Right atrium auricular region (tissue), 2 donors: ENCODE data around the gene DNHD1. TPM values are rescaled to one million over a fixed set of nuclear protein-coding genes. Genes with fewer than 3 reads are reported as not detected.
A peak's percentile ranks its signal among the peaks of the same experiment; 100 is the strongest.

Experiments
- DNase-seq: peaks from one replicate; pipeline ENCODE4 v3.0.0-alpha.2; 2019; ENCODE audit warnings: low spot score
- H3K27ac ChIP-seq, 2 donors: fragments of 200-600 bp; sonication (generic); 1 replicate in 1 of 2; 2 replicates in 1 of 2; pipeline ENCODE4 v1.5.1; 2016 to 2019
- H3K27me3 ChIP-seq, 2 donors: fragments of 200-600 bp; sonication (generic); one replicate each; pipeline versions ENCODE4 v1.5.1 to v1.6.0; 2017 to 2019
- H3K36me3 ChIP-seq: fragments of 200-600 bp; sonication (generic); one replicate; pipeline ENCODE4 v1.5.1; 2016
- H3K4me1 ChIP-seq, 2 donors: fragments of 200-600 bp; sonication (generic); one replicate each; pipeline versions ENCODE4 v1.5.1 to v1.6.0; 2017 to 2019
- H3K4me3 ChIP-seq, 2 donors: fragments of 200-600 bp; sonication (generic); 1 replicate in 1 of 2; 2 replicates in 1 of 2; pipeline ENCODE4 v1.5.1; 2017 to 2019; ENCODE audit warnings: mild to moderate bottlenecking in 1 of 2, moderate library complexity in 1 of 2
- H3K9me3 ChIP-seq, 2 donors: fragments of 200-600 bp; sonication (generic); one replicate each; pipeline ENCODE4 v1.5.1; 2019
- total RNA-seq, 2 donors: library from RNA; depleted of rRNA; stranded (reverse); fragments of >200 nt; gene quantifications; one replicate each; pipeline ENCODE4 v1.1.0, GENCODE V29; 2016
- TF ChIP-seq, protein P1 (sequence below), 2 donors: fragments of 200-600 bp; sonication (generic); IDR thresholded peaks; one replicate each; pipeline ENCODE4 v1.5.1; 2019; ENCODE audit warnings: antibody characterized with exemption in 2 of 2

DNHD1 gene
- total RNA-seq, 2 donors from 2014 or later = 4.4 to 4.8 TPM

DNA sequence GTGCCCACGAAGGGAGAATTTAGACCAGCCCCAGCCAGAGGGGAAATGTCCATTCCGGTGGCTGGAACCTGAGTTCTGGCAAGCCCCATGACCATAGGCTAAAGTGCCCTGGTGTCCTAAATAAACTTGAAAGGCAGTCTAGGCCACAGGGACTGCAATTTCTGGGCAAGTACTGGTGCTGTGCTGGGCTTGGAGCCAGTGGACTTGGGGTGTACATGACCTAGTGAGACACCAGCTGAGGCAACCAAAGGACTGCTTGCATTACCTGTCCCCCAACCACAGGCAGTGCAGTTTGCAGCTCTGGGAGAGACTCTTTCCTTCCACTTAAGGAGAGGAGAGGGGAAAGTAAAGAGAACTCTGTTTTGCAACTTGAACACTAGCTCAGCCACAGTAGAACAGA, 82.6 kb downstream of the DNHD1 start:
- Histone ChIP-seq H3K4me1 (peaks cover 0 to 14% of the 10 kb centered on the region in 2 donors), H3K27ac (no peak overlapping the region), H3K27me3 (no peaks in the 10 kb centered on the region), H3K4me3 (no peak overlapping the region), H3K9me3 (peaks cover 5 to 26% of the 10 kb centered on the region in 2 donors), H3K36me3 (no peaks in the 10 kb centered on the region)
- TF ChIP-seq, protein P1, sequence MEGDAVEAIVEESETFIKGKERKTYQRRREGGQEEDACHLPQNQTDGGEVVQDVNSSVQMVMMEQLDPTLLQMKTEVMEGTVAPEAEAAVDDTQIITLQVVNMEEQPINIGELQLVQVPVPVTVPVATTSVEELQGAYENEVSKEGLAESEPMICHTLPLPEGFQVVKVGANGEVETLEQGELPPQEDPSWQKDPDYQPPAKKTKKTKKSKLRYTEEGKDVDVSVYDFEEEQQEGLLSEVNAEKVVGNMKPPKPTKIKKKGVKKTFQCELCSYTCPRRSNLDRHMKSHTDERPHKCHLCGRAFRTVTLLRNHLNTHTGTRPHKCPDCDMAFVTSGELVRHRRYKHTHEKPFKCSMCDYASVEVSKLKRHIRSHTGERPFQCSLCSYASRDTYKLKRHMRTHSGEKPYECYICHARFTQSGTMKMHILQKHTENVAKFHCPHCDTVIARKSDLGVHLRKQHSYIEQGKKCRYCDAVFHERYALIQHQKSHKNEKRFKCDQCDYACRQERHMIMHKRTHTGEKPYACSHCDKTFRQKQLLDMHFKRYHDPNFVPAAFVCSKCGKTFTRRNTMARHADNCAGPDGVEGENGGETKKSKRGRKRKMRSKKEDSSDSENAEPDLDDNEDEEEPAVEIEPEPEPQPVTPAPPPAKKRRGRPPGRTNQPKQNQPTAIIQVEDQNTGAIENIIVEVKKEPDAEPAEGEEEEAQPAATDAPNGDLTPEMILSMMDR (IDR thresholded peaks at IDR 0.05) = no peak
- DNase-seq = no peak

GRCh38 chr11:6583584-6583983, 86.5 kb downstream of the DNHD1 start:
- Histone ChIP-seq H3K4me1 (no peaks in the 10 kb centered on the region), H3K36me3 (no peaks in the 10 kb centered on the region), H3K27ac (no peak overlapping the region), H3K9me3 (peaks cover 5 to 27% of the 10 kb centered on the region in 2 donors), H3K27me3 (no peaks in the 10 kb centered on the region), H3K4me3 (no peak overlapping the region)
- TF ChIP-seq, protein P1 (IDR thresholded peaks at IDR 0.05) = no peak
- DNase-seq = no peak

DNA sequence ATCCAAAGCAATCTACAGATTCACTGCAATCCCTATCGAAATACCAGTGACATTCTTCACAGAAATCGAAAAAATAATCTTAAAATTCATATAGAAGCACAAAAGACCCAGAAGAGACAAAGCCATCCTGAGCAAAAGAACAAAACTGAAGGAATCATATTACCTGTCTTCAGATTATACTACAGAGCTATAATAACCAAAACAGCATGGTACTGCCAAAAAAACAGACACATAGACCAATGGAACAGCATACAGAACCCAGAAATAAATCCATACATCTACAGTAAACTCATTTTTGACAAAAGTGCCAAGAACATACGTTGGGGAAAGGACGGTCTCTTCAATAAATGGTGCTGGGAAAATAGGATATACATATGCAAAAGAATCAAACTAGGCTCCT, 87.4 kb downstream of the DNHD1 start:
- Histone ChIP-seq H3K4me1 (no peaks in the 10 kb centered on the region), H3K4me3 (no peak overlapping the region), H3K27ac (no peak overlapping the region), H3K9me3 (peaks cover 5 to 27% of the 10 kb centered on the region in 2 donors), H3K27me3 (no peaks in the 10 kb centered on the region), H3K36me3 (no peaks in the 10 kb centered on the region)
- TF ChIP-seq, protein P1 (IDR thresholded peaks at IDR 0.05) = no peak
- DNase-seq = no peak

DNA sequence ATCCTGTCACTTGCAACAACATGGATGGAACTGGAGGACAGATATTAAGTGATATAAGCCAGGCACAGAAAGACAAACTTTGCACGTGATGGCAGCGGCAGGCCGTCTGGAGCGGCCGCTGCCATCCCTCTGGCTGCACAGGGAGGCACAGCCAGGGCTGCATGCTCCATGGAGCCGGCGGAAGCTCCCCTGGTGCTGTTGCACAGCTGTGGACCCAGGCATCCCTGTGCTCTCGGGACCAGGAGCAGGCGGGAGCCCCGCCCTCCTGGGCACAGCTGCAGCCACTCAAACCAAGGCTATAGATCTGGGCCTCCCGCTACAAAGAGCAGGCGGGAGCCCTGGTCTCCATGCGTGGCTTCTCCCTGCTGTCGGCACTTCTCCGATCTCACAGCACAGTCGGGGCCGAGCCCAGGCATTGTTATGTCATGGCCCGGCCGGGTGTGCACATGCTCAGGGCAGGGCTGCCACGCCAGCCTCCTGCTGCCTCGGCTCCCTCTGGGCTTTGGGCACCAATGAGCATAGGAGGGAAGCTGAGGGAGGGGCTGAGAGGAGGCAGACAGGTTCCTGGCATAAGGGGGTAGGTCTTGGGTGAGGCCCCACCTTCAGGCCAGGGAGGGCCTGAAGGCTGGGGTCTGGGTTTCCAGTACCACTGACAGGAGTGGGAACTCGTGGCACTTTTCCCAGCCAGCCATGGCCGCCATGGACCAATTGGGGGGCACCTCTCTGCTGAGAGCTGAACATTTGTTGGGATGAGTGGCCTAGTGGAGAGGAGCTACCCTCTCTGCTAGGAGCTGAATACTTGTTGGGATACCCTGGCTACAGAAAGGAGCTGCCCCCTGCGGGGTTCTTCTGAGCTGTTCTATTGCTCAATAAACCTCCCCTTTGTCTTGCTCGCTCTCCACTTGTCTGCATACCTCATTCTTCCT, 89.6 kb downstream of the DNHD1 start:
- peaks cover 5 to 27% of the 10 kb centered on the region in 2 donors for H3K9me3 ChIP-seq
- DNase-seq = no peak
- peaks cover 4% of the 10 kb centered on the region for H3K36me3 ChIP-seq
- TF ChIP-seq, protein P1 (IDR thresholded peaks at IDR 0.05) = no peak
- H3K27me3 ChIP-seq = no peaks in the 10 kb centered on the region
- H3K4me3 ChIP-seq = peak overlapping the region in 1 of 2 donors; percentile 18
- no peak overlapping the region for H3K27ac ChIP-seq
- no peaks in the 10 kb centered on the region for H3K4me1 ChIP-seq

DNA sequence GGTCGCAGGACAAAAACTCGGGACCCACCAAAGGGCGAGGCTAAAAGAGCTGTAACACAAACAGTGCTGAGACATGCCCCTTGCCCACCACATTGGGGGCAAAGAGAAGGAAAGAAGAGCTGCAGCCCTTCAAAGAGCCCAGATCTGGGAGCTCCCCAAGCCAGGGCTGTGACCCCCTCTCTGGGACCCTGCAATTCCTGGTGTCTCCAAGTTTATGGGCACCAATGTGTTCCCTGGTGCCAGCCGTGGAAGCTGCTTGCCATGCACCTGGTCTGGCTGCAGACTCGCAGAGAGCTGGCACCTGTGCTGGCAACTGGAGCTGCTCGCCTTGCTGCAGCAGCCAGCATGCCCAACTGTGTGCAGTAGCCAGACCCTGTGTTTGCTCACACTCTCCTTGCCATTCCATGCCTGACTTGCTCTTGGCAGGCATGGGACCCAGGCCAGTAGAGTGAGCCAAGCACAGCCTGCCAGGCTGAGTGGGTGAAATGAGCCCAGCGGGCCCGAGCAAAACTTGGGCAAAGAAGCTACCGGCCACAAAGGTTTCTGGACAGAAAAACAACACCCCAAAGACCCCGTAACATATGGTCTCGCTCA, 90.4 kb downstream of the DNHD1 start:
- no peak for DNase-seq
- H3K4me1 ChIP-seq = no peaks in the 10 kb centered on the region
- peaks cover 12% of the 10 kb centered on the region for H3K36me3 ChIP-seq
- no peak overlapping the region for H3K27ac ChIP-seq
- H3K4me3 ChIP-seq = no peak overlapping the region
- TF ChIP-seq, protein P1 (IDR thresholded peaks at IDR 0.05) = no peak
- peaks cover 5 to 24% of the 10 kb centered on the region in 2 donors for H3K9me3 ChIP-seq
- no peaks in the 10 kb centered on the region for H3K27me3 ChIP-seq
